Measurements from ENCODE around the gene ATXN1. TPM values are rescaled to one million over a fixed set of nuclear protein-coding genes. Genes with fewer than 3 reads are reported as not detected.

The ATXN1 gene
- total and polyA plus RNA-seq, 2 of the 8 experiments (the other 6 are each of a cell fraction or from before 2014, with no cell fraction given), result 1.6 to 4.0 TPM

DNA sequence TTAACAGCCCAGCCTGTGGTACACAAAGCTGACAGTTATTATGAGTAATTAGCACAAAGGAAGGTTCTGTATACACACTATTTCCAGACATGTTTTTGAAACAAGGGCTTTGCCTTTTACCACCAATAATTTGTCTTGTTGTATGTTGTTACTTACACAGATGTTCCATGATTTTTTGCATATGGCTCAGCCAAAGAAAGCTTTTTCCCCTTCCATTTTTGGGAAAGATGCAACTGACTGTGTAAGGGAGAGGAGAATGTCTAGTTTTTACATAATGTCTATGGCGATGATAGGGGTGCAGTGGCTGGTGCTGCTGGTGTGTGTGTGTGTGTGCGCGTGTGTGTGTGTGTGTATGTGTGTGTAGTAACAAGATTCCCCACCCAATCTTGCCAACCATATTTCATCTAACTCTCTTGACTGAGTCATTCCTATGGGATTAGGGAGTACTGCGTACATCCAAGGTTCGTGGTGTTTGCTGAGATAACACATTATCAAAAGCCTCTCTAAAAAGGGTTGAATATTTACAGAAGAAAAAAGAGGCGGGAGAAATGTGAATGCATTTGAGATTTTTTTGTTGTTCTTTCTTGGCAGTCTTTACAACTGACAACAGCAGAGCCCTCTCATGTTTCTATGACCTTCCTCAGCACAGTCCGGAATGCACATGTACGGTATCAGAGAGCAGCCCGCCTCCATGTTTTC, 330.7 kb downstream of the ATXN1 start:
- no peaks in the 10 kb centered on the region; a peak in 1 of 8 replicates for H3K36me3 ChIP-seq (ENCODE audit: control insufficient read depth in 2 of 4, insufficient read depth in 4 of 4, low read length in 3 of 4)
- FAIRE-seq (no peak), DNase-seq (ENCODE audit: low read depth in 1 of 2, low spot score in 2 of 2) (no peak)
- no peaks in the 10 kb centered on the region for H3K79me2 ChIP-seq (ENCODE audit: control insufficient read depth in 1 of 2, insufficient read depth in 2 of 2, low read length in 2 of 2)
- no peak overlapping the region for H4K5ac ChIP-seq (ENCODE audit: insufficient read length, low read depth, low read length)
- H4K91ac ChIP-seq (replicated peaks; ENCODE audit: insufficient read length, low read length), result no peak overlapping the region
- no peak overlapping the region for H3K23ac ChIP-seq (ENCODE audit: insufficient read length)
- no peak overlapping the region for H3K4me2 ChIP-seq (ENCODE audit: insufficient read depth in 1 of 2, low read depth in 2 of 2, low read length in 2 of 2)
- H3K79me1 ChIP-seq (ENCODE audit: low read depth, low read length), result no peaks in the 10 kb centered on the region
- no peak overlapping the region for H2AFZ ChIP-seq (ENCODE audit: low read length)
- POLR2A ChIA-PET (ENCODE audit: partially characterized antibody), result no interaction called here
- H4K8ac ChIP-seq (ENCODE audit: extremely low read depth, insufficient read depth, low read length), result no peak overlapping the region
- no peaks in the 10 kb centered on the region for H3K4me1 ChIP-seq (replicated peaks in 1 of 4; ENCODE audit: control insufficient read depth in 3 of 4, insufficient read depth in 4 of 4, low read length in 3 of 4)
- H3K27me3 ChIP-seq (replicated peaks in 1 of 4; ENCODE audit: control insufficient read depth in 3 of 4, extremely low read depth in 1 of 4, insufficient read depth in 3 of 4, low read length in 3 of 4), result no peaks in the 10 kb centered on the region
- H2BK15ac ChIP-seq (ENCODE audit: low read length), result no peak overlapping the region
- H3K23me2 ChIP-seq (ENCODE audit: low read depth, low read length), result no peaks in the 10 kb centered on the region; the same call in 1 of the 2 replicates
- H3K18ac ChIP-seq (ENCODE audit: extremely low read depth, low read length), result no peak overlapping the region
- H3K14ac ChIP-seq (ENCODE audit: insufficient read length), result no peak overlapping the region
- no peak overlapping the region for H3K27ac ChIP-seq (ENCODE audit: low read depth, low read length)
- H3K9me3 ChIP-seq (ENCODE audit: insufficient read depth in 2 of 2, low read depth in 1 of 2, low read length in 1 of 2), result no peaks in the 10 kb centered on the region
- H3K56ac ChIP-seq (replicated peaks; ENCODE audit: insufficient read length, low read depth, low read length), result no peak overlapping the region
- no peak for TF ChIP-seq KDM1A (IDR thresholded peaks at IDR 0.05; ENCODE audit: borderline replicate concordance, low read length)
- no peak for TF ChIP-seq ASH2L (IDR thresholded peaks at IDR 0.05; ENCODE audit: low read length)
- no peak for TF ChIP-seq FOSL1 (IDR thresholded peaks at IDR 0.05; ENCODE audit: insufficient read depth, low read depth, low read length)
- no peak for TF ChIP-seq MAFK (IDR thresholded peaks at IDR 0.05; ENCODE audit: low read depth, low read length)
- CTCF ChIA-PET (ENCODE audit: partially characterized antibody), result interaction anchor here (1.4 kb wide), 1 partner anchor 144 kb away, joined by 3 read pairs; no protein-coding TSS in a partner anchor
- H2BK20ac ChIP-seq (ENCODE audit: low read length), result no peak overlapping the region
- H4K20me1 ChIP-seq (replicated peaks in 1 of 2; ENCODE audit: control insufficient read depth in 1 of 2, insufficient read depth in 2 of 2, low read length in 2 of 2), result no peaks in the 10 kb centered on the region
- H2AK5ac ChIP-seq (ENCODE audit: low read depth, low read length), result no peak overlapping the region
- no peak overlapping the region for H2BK5ac ChIP-seq (ENCODE audit: low read depth, low read length)
- no peak overlapping the region for H3K4ac ChIP-seq (replicated peaks; ENCODE audit: insufficient read length, low read depth, low read length)
- no peak overlapping the region for H3K9ac ChIP-seq (replicated peaks in 1 of 4; ENCODE audit: extremely low read depth in 1 of 4, low read depth in 3 of 4, low read length in 3 of 4)
- 88% methylated on average over 9 of the region's 9 CpGs; no CpG with 5 or more reads in 1 of the 2 experiments for whole genome bisulfite sequencing, 2 experiments (ENCODE audit: extremely low coverage in 1 of 2, insufficient coverage in 1 of 2, insufficient read length in 1 of 2, insufficient replicate concordance in 2 of 2, low coverage in 1 of 2, low lambda C conversion rate in 2 of 2, missing lambda C conversion rate in 1 of 2)
- H3K4me3 ChIP-seq (ENCODE audit: extremely low read depth in 1 of 4, insufficient read depth in 2 of 4, low read depth in 3 of 4, low read length in 4 of 4), result no peak overlapping the region
- no peak overlapping the region for H2BK12ac ChIP-seq (ENCODE audit: low read depth, low read length)
- H2BK120ac ChIP-seq (replicated peaks; ENCODE audit: low read depth, low read length), result no peak overlapping the region
